ENCODE data around the gene ARHGAP33. TPM values are rescaled to one million over a fixed set of nuclear protein-coding genes. Genes with fewer than 3 reads are reported as not detected.

The ARHGAP33 gene
- total and polyA plus RNA-seq, 2 of the 8 experiments (the other 6 are each of a cell fraction or from before 2014, with no cell fraction given), result 6.5 to 25.2 TPM

GRCh38 chr19:35757231-35757748, 18.1 kb upstream of the ARHGAP33 start:
- H3K27ac ChIP-seq (ENCODE audit: low read depth, low read length), result no peak overlapping the region
- H4K20me1 ChIP-seq (replicated peaks in 1 of 2; ENCODE audit: control insufficient read depth in 1 of 2, insufficient read depth in 2 of 2, low read length in 2 of 2), result peaks cover 0 to 6% of the 10 kb centered on the region in 2 experiments
- H3K79me2 ChIP-seq (ENCODE audit: control insufficient read depth in 1 of 2, insufficient read depth in 2 of 2, low read length in 2 of 2), result peaks cover 0 to 6% of the 10 kb centered on the region in 2 experiments; a peak in 2 of 4 replicates
- peaks cover 0 to 17% (median 11%) of the 10 kb centered on the region in 4 experiments; a peak in 5 of 7 replicates for H3K27me3 ChIP-seq (replicated peaks in 1 of 4; ENCODE audit: control insufficient read depth in 3 of 4, extremely low read depth in 1 of 4, insufficient read depth in 3 of 4, low read length in 3 of 4)
- no peaks in the 10 kb centered on the region for H3K9me3 ChIP-seq (ENCODE audit: insufficient read depth in 2 of 2, low read depth in 1 of 2, low read length in 1 of 2)
- H2AK5ac ChIP-seq (ENCODE audit: low read depth, low read length), result no peak overlapping the region
- no peak overlapping the region for H4K91ac ChIP-seq (replicated peaks; ENCODE audit: insufficient read length, low read length)
- H3K4ac ChIP-seq (replicated peaks; ENCODE audit: insufficient read length, low read depth, low read length), result no peak overlapping the region
- H2BK120ac ChIP-seq (replicated peaks; ENCODE audit: low read depth, low read length), result no peak overlapping the region
- DNase-seq (ENCODE audit: low read depth in 1 of 2, low spot score in 2 of 2) (no peak), FAIRE-seq (no peak)
- H2BK5ac ChIP-seq (ENCODE audit: low read depth, low read length), result no peak overlapping the region
- no peak overlapping the region for H3K23ac ChIP-seq (ENCODE audit: insufficient read length)
- H4K8ac ChIP-seq (ENCODE audit: extremely low read depth, insufficient read depth, low read length), result no peak overlapping the region
- H2AFZ ChIP-seq (ENCODE audit: low read length), result no peak overlapping the region
- ChIA-PET CTCF (ENCODE audit: partially characterized antibody) (interaction anchor here (0.6 to 2.0 kb wide), 4 partner anchors 9 to 20 kb away, joined by 3 to 9 read pairs (median 3); partner anchors contain the start of gene LIN37), POLR2A (ENCODE audit: partially characterized antibody) (interaction anchor here (0.8 to 2.6 kb wide), 11 partner anchors 8 to 99 kb away, joined by 3 to 23 read pairs (median 5); partner anchors contain the start of genes KIRREL2, LIN37, PSENEN and U2AF1L4)
- H2BK15ac ChIP-seq (ENCODE audit: low read length), result 0 out of 2 replicates have a peak overlapping the region, but pooled peaks have one; percentile 81
- peak overlapping the region; percentile 95 to 98 for H3K4me2 ChIP-seq (ENCODE audit: insufficient read depth in 1 of 2, low read depth in 2 of 2, low read length in 2 of 2)
- no peak overlapping the region for H3K14ac ChIP-seq (ENCODE audit: insufficient read length)
- H3K18ac ChIP-seq (ENCODE audit: extremely low read depth, low read length), result peak overlapping the region; percentile 32
- H2BK20ac ChIP-seq (ENCODE audit: low read length), result no peak overlapping the region
- WGBS, 2 experiments (ENCODE audit: extremely low coverage in 1 of 2, insufficient coverage in 1 of 2, insufficient read length in 1 of 2, insufficient replicate concordance in 2 of 2, low coverage in 1 of 2, low lambda C conversion rate in 2 of 2, missing lambda C conversion rate in 1 of 2), result 11% methylated on average over 17 of the region's 19 CpGs; no CpG with 5 or more reads in 1 of the 2 experiments
- H4K5ac ChIP-seq (ENCODE audit: insufficient read length, low read depth, low read length), result peak overlapping the region; percentile 5
- peak overlapping the region; percentile 95 to 100 (median 98) for H3K4me3 ChIP-seq (ENCODE audit: extremely low read depth in 1 of 4, insufficient read depth in 2 of 4, low read depth in 3 of 4, low read length in 4 of 4)
- peaks cover 0 to 18% (median 11%) of the 10 kb centered on the region in 4 experiments; a peak in 5 of 7 replicates for H3K4me1 ChIP-seq (replicated peaks in 1 of 4; ENCODE audit: control insufficient read depth in 3 of 4, insufficient read depth in 4 of 4, low read length in 3 of 4)
- peaks cover 16% of the 10 kb centered on the region; the same call in 1 of the 2 replicates for H3K23me2 ChIP-seq (ENCODE audit: low read depth, low read length)
- no peak overlapping the region for H3K56ac ChIP-seq (replicated peaks; ENCODE audit: insufficient read length, low read depth, low read length)
- peak overlapping the region in 1 of 4 experiments; percentile 14; a peak in 1 of 7 replicates for H3K9ac ChIP-seq (replicated peaks in 1 of 4; ENCODE audit: extremely low read depth in 1 of 4, low read depth in 3 of 4, low read length in 3 of 4)
- H3K79me1 ChIP-seq (ENCODE audit: low read depth, low read length), result peaks cover 4% of the 10 kb centered on the region
- peaks cover 0 to 13% (median 4%) of the 10 kb centered on the region in 4 experiments; a peak in 5 of 8 replicates for H3K36me3 ChIP-seq (ENCODE audit: control insufficient read depth in 2 of 4, insufficient read depth in 4 of 4, low read length in 3 of 4)
- no peak overlapping the region for H2BK12ac ChIP-seq (ENCODE audit: low read depth, low read length)
- TF ChIP-seq MAFK (IDR thresholded peaks at IDR 0.05; ENCODE audit: low read depth, low read length) (no peak), CEBPB (IDR thresholded peaks at IDR 0.05; ENCODE audit: low read depth, low read length) (peak; percentile 55; the same call in 1 of the 2 replicates), SAP30 (IDR thresholded peaks at IDR 0.05; ENCODE audit: insufficient read depth, insufficient replicate concordance, low read length) (no peak), JUND (IDR thresholded peaks at IDR 0.05; ENCODE audit: low read length) (no peak), KDM4A (IDR thresholded peaks at IDR 0.05; ENCODE audit: low read depth, low read length, severe bottlenecking) (peak; percentile 36), BRCA1 (IDR thresholded peaks at IDR 0.05; ENCODE audit: low read depth, low read length) (no peak), E2F6 (IDR thresholded peaks at IDR 0.05) (no peak), JUN (IDR thresholded peaks at IDR 0.05; ENCODE audit: low read depth, low read length) (no peak)
- TF ChIP-seq, protein P1, sequence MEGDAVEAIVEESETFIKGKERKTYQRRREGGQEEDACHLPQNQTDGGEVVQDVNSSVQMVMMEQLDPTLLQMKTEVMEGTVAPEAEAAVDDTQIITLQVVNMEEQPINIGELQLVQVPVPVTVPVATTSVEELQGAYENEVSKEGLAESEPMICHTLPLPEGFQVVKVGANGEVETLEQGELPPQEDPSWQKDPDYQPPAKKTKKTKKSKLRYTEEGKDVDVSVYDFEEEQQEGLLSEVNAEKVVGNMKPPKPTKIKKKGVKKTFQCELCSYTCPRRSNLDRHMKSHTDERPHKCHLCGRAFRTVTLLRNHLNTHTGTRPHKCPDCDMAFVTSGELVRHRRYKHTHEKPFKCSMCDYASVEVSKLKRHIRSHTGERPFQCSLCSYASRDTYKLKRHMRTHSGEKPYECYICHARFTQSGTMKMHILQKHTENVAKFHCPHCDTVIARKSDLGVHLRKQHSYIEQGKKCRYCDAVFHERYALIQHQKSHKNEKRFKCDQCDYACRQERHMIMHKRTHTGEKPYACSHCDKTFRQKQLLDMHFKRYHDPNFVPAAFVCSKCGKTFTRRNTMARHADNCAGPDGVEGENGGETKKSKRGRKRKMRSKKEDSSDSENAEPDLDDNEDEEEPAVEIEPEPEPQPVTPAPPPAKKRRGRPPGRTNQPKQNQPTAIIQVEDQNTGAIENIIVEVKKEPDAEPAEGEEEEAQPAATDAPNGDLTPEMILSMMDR (IDR thresholded peaks at IDR 0.05; ENCODE audit: control extremely low read depth in 1 of 3, insufficient read depth in 1 of 3, low read depth in 1 of 3, low read length in 3 of 3), result no peak
